Neural cell (in vitro differentiated cells): ENCODE results near the gene IL17A. TPM values are rescaled to one million over a fixed set of nuclear protein-coding genes. Genes with fewer than 3 reads are reported as not detected.

ENCODE experiments used
- H2AFZ ChIP-seq: fragments of 200-600, 300-800 bp; sonication (generic), shearing (Covaris generic); 2 replicates; pipeline ENCODE4 v1.6.0; 2014; ENCODE audit warnings: low read depth, mild to moderate bottlenecking, antibody characterized with exemption, low read length, moderate library complexity
- H3F3A ChIP-seq: fragments of 200-600 bp; shearing (Covaris generic); 2 replicates; pipeline ENCODE4 v1.6.1; 2016; ENCODE audit warnings: mild to moderate bottlenecking, moderate library complexity, mixed read lengths, antibody characterized with exemption, low read length; ENCODE audit not compliant: insufficient read depth, poor library complexity, severe bottlenecking
- H3K27ac ChIP-seq: fragments of 200-600, 300-800 bp; sonication (generic), shearing (Covaris generic); 2 replicates; pipeline ENCODE4 v1.5.1; 2014; ENCODE audit warnings: mild to moderate bottlenecking, low read length, moderate library complexity
- H3K27me3 ChIP-seq: fragments of 300-800, 200-600 bp; sonication (generic), shearing (Covaris generic); 2 replicates; pipeline ENCODE4 v1.6.0; 2014; ENCODE audit warnings: mild to moderate bottlenecking, low read depth, low read length, moderate library complexity; ENCODE audit not compliant: insufficient read depth
- H3K36me3 ChIP-seq: fragments of 300-800, 200-600 bp; sonication (generic), shearing (Covaris generic); 2 replicates; pipeline ENCODE4 v1.5.1; 2014; ENCODE audit warnings: mild to moderate bottlenecking, antibody characterized with exemption, low read length, moderate library complexity; ENCODE audit not compliant: insufficient read depth
- H3K4me2 ChIP-seq: fragments of 300-800, 200-600 bp; sonication (generic), shearing (Covaris generic); 2 replicates; pipeline ENCODE4 v1.6.0; 2014; ENCODE audit warnings: mild to moderate bottlenecking, low read length
- H3K4me3 ChIP-seq: fragments of 300-800, 200-600 bp; sonication (generic), shearing (Covaris generic); 2 replicates; pipeline ENCODE4 v1.5.1; 2014; ENCODE audit warnings: mild to moderate bottlenecking, low read length, moderate library complexity
- H3K79me2 ChIP-seq: fragments of 200-600 bp; shearing (Covaris generic); replicated peaks from 2 replicates; pipeline ENCODE4 v1.6.0; 2014; ENCODE audit warnings: mild to moderate bottlenecking, low read length, moderate library complexity; ENCODE audit not compliant: insufficient read depth
- H3K9ac ChIP-seq: fragments of 300-800, 200-600 bp; sonication (generic), shearing (Covaris generic); 2 replicates; pipeline ENCODE4 v1.6.1; 2016; ENCODE audit warnings: mild to moderate bottlenecking, low read length, mixed read lengths
- H3K9me2 ChIP-seq: fragments of 200-600 bp; shearing (Covaris generic); 2 replicates; pipeline ENCODE4 v1.6.1; 2016; ENCODE audit warnings: mild to moderate bottlenecking, low read length, mixed read lengths; ENCODE audit not compliant: insufficient read depth
- H3K9me3 ChIP-seq: fragments of 200-600, 300-800 bp; sonication (generic), shearing (Covaris generic); 2 replicates; pipeline ENCODE4 v1.6.1; 2016; ENCODE audit warnings: mild to moderate bottlenecking, mixed run types, low read length, moderate library complexity, mixed read lengths
- H4K20me1 ChIP-seq: fragments of 200-600 bp; shearing (Covaris generic); 2 replicates; pipeline ENCODE4 v1.6.1; 2016; ENCODE audit warnings: mild to moderate bottlenecking, mixed run types; ENCODE audit not compliant: insufficient read depth
- EP300 ChIP-seq: fragments of 450-650 bp; conservative IDR thresholded peaks from 2 replicates; pipeline ENCODE4 v1.6.1; 2014; ENCODE audit warnings: antibody characterized with exemption, mild to moderate bottlenecking, moderate library complexity; ENCODE audit not compliant: poor library complexity, severe bottlenecking
- EZH2 ChIP-seq: fragments of 200-600, 300-800 bp; shearing (Covaris generic), sonication (generic); IDR thresholded peaks from 2 replicates; pipeline ENCODE4 v1.6.1; 2014; ENCODE audit warnings: antibody characterized with exemption, low read length, borderline replicate concordance, mild to moderate bottlenecking; ENCODE audit not compliant: insufficient read depth, poor library complexity, severe bottlenecking
- MXI1 ChIP-seq: fragments of 450-650 bp; conservative IDR thresholded peaks from 2 replicates; pipeline ENCODE4 v1.6.1; 2014; ENCODE audit warnings: antibody characterized with exemption, mild to moderate bottlenecking; ENCODE audit not compliant: poor library complexity, severe bottlenecking
- POLR2AphosphoS5 ChIP-seq: IDR thresholded peaks from 2 replicates; pipeline ENCODE4 v1.6.1; 2012
- RAD21 ChIP-seq: fragments of 450-650 bp; conservative IDR thresholded peaks from 2 replicates; pipeline ENCODE4 v1.6.1; 2014; ENCODE audit warnings: antibody characterized with exemption, mild to moderate bottlenecking, moderate library complexity
- SMC3 ChIP-seq: fragments of 450-650 bp; conservative IDR thresholded peaks from 2 replicates; pipeline ENCODE4 v1.6.1; 2014; ENCODE audit warnings: antibody characterized with exemption, mild to moderate bottlenecking, moderate library complexity; ENCODE audit not compliant: poor library complexity
- TAF1 ChIP-seq: IDR thresholded peaks from 2 replicates; pipeline ENCODE4 v1.6.1; 2012; ENCODE audit warnings: low read depth
- polyA plus RNA-seq: library from polyadenylated mRNA; depleted of rRNA; stranded (reverse); fragments of >200 nt; gene quantifications from 2 replicates; pipeline ENCODE4 v1.2.3, GENCODE V29; 2014
- TF ChIP-seq, protein P1 (sequence below): IDR thresholded peaks from 2 replicates; pipeline ENCODE4 v1.6.1; 2012; ENCODE audit warnings: borderline replicate concordance
- TF ChIP-seq, protein P2 (sequence below): fragments of 450-650 bp; IDR thresholded peaks from 2 replicates; pipeline ENCODE4 v1.5.1; 2014; ENCODE audit warnings: antibody characterized with exemption, mild to moderate bottlenecking, moderate library complexity; ENCODE audit not compliant: poor library complexity, severe bottlenecking

IL17A gene
- polyA plus RNA-seq, 1 donor from 2014 or later: not detected

DNA sequence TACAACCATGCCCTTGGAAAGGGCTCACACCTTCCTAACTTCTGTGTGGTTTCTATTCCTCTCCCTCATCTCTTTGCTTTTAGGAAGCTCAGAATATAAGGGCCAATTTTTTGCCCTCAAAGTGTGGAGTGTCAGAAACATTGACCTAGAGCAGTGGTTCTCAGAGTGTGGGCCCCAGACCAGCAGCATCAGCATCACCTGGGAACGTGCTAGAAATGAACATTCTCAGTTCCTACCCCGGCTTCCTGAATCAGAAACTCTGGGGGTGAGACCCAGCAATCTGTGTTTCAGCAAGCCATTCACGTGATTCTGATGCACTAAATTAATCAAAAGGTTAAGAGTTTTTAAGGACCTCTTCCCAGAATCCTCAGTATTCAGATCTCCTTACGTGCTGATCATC lies 47.9 kb upstream of the IL17A start:
- Histone ChIP-seq H3K36me3 (no peaks in the 10 kb centered on the region), H3K79me2 (no peaks in the 10 kb centered on the region), H3K27me3 (no peaks in the 10 kb centered on the region), H4K20me1 (no peaks in the 10 kb centered on the region), H3K4me2 (no peak overlapping the region), H2AFZ (no peak overlapping the region), H3F3A (no peaks in the 10 kb centered on the region), H3K4me3 (no peak overlapping the region), H3K9me2 (no peaks in the 10 kb centered on the region), H3K27ac (no peak overlapping the region), H3K9me3 (no peaks in the 10 kb centered on the region), H3K9ac (no peak overlapping the region)
- TF ChIP-seq, protein P1, sequence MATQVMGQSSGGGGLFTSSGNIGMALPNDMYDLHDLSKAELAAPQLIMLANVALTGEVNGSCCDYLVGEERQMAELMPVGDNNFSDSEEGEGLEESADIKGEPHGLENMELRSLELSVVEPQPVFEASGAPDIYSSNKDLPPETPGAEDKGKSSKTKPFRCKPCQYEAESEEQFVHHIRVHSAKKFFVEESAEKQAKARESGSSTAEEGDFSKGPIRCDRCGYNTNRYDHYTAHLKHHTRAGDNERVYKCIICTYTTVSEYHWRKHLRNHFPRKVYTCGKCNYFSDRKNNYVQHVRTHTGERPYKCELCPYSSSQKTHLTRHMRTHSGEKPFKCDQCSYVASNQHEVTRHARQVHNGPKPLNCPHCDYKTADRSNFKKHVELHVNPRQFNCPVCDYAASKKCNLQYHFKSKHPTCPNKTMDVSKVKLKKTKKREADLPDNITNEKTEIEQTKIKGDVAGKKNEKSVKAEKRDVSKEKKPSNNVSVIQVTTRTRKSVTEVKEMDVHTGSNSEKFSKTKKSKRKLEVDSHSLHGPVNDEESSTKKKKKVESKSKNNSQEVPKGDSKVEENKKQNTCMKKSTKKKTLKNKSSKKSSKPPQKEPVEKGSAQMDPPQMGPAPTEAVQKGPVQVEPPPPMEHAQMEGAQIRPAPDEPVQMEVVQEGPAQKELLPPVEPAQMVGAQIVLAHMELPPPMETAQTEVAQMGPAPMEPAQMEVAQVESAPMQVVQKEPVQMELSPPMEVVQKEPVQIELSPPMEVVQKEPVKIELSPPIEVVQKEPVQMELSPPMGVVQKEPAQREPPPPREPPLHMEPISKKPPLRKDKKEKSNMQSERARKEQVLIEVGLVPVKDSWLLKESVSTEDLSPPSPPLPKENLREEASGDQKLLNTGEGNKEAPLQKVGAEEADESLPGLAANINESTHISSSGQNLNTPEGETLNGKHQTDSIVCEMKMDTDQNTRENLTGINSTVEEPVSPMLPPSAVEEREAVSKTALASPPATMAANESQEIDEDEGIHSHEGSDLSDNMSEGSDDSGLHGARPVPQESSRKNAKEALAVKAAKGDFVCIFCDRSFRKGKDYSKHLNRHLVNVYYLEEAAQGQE: no peak
- no peak for TF ChIP-seq EZH2
- no peak for TF ChIP-seq SMC3
- TF ChIP-seq, protein P2, sequence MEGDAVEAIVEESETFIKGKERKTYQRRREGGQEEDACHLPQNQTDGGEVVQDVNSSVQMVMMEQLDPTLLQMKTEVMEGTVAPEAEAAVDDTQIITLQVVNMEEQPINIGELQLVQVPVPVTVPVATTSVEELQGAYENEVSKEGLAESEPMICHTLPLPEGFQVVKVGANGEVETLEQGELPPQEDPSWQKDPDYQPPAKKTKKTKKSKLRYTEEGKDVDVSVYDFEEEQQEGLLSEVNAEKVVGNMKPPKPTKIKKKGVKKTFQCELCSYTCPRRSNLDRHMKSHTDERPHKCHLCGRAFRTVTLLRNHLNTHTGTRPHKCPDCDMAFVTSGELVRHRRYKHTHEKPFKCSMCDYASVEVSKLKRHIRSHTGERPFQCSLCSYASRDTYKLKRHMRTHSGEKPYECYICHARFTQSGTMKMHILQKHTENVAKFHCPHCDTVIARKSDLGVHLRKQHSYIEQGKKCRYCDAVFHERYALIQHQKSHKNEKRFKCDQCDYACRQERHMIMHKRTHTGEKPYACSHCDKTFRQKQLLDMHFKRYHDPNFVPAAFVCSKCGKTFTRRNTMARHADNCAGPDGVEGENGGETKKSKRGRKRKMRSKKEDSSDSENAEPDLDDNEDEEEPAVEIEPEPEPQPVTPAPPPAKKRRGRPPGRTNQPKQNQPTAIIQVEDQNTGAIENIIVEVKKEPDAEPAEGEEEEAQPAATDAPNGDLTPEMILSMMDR: no peak
- TF ChIP-seq POLR2AphosphoS5: no peak
- TF ChIP-seq TAF1: no peak
- no peak for TF ChIP-seq MXI1
- TF ChIP-seq EP300: no peak
- no peak for TF ChIP-seq RAD21

DNA sequence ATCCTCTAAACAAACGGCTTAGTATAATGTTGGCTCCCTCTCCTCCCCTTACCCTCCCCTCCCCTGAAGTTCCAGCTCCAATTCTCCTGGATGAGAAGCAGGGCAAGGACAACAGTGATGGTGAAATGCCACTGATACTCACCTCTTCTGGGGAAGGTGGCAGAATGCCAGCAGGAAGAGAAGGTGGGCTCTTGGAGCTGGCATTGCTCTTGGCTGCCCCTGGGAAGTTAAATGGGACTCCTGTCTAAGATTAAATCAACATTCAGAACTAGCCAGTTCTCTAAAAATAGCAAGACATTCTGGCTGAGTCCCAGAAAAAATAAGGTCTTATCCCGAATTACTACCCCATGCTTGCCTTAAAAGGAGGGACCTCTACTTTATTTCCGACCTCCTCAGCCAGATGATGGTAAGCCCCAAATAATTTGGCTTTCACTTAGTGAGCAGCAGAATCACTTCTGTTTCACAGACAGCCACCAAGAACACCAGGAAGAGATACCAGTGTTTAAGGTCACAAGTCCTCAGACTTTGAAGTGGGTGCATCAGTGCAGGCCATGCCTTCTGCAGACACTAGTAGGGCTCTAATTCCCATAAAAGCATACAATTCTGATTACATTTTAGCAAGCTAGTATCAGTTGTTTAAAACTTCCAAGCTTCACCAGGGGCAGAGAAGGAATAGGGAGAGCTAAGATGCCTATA lies 46.0 kb upstream of the IL17A start:
- TF ChIP-seq EP300: no peak
- TF ChIP-seq, protein P2: no peak
- TF ChIP-seq EZH2: no peak
- TF ChIP-seq, protein P1: no peak
- no peak for TF ChIP-seq MXI1
- no peak for TF ChIP-seq TAF1
- TF ChIP-seq POLR2AphosphoS5: no peak
- no peak for TF ChIP-seq SMC3
- H2AFZ ChIP-seq: no peak overlapping the region
- no peak overlapping the region for H3K27ac ChIP-seq
- H3K4me3 ChIP-seq: no peak overlapping the region
- H3F3A ChIP-seq: no peaks in the 10 kb centered on the region
- no peak overlapping the region for H3K9ac ChIP-seq
- H3K9me2 ChIP-seq: no peaks in the 10 kb centered on the region
- H4K20me1 ChIP-seq: no peaks in the 10 kb centered on the region
- no peaks in the 10 kb centered on the region for H3K36me3 ChIP-seq
- H3K79me2 ChIP-seq: no peaks in the 10 kb centered on the region
- H3K27me3 ChIP-seq: no peaks in the 10 kb centered on the region
- H3K9me3 ChIP-seq: no peaks in the 10 kb centered on the region
- no peak overlapping the region for H3K4me2 ChIP-seq
